GM18517 (cell line): ENCODE data around the gene ID3.

ENCODE experiments used
- ATAC-seq: cut with Tn5 transposase; IDR thresholded peaks from one replicate; pipeline ENCODE4 v1.9.1; 2021; ENCODE audit warnings: mild to moderate bottlenecking, moderate library complexity; ENCODE audit not compliant: unreplicated experiment

Gene ID3

GRCh38 chr1:23528250-23528978 lies 30.9 kb downstream of the ID3 start:
- ATAC-seq, result peak; percentile 49

GRCh38 chr1:23527900-23528249 lies 31.4 kb downstream of the ID3 start:
- no peak for ATAC-seq

- ATAC-seq, result no peak
These were observed 31.9 kb downstream of the ID3 start for GRCh38 chr1:23527366-23527765.

DNA sequence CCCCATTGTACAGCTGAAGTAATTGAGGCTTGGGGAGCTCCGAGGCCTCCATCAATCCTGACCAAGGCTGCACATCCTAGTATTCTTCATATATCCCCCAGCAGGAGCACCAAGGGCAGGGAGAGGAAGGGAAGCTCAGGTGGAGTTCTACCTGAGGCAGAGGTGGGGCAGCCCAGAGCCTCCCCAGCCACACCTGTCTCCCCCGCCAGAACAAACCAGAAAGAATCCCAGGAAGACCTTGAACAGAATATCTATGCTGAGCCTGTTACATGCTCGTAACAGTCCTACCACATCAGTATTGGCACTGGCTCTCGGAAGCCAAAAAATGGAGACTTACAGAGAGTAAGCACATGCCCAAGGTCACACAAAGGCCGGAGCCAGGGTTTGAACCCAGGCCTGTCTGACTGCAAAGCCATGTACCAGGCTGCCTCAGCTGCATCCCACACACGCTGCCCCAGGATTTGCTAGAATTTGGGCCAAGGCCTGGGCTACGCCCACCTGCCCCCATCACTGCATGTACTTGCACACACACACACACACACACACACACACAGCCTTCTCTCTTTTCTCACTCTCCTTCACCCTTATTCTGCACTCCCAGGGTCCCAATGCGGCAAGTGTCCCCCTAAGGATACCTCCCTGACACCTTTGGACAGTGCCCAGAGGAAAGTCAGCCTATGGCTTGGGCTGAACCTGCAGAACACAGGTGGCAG lies 32.8 kb downstream of the ID3 start:
- ATAC-seq, result no peak

DNA sequence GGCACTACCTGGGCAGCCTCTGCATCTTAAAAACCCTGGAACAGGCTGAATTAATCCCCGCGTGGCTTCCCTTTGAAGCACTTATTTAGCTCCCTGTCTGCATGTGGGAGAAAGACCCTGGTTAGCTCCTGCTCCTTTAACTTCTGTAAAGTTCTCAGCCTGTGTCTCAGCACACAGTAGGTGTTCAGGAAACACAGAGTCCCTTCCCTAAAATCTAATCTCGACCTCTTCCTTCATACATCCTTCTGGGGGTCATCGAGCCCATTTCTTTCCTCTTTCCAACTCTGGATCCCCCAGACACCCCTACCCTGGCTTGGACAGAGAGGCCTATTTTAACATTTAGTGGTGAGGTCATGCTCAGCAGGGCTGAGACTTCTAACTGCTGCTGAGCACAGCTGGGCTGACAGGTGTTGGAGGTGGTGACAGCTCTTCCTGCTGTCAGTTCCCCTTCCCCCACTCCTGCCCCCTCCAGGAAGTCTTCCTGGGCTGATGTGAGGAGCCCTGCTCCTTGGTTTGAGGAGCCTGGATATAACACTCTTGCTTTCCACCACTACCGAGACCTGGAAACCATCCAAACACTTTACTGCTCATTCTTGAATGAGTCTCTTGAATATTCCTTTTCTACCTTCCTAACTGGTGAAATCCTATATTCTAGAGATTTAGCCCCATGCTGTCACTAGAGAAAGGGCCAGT lies 33.6 kb downstream of the ID3 start:
- ATAC-seq, result no peak

- no peak for ATAC-seq
These were observed 34.4 kb downstream of the ID3 start for GRCh38 chr1:23524716-23525401.

- ATAC-seq, result no peak
These were observed 35.1 kb downstream of the ID3 start for GRCh38 chr1:23524163-23524562.

DNA sequence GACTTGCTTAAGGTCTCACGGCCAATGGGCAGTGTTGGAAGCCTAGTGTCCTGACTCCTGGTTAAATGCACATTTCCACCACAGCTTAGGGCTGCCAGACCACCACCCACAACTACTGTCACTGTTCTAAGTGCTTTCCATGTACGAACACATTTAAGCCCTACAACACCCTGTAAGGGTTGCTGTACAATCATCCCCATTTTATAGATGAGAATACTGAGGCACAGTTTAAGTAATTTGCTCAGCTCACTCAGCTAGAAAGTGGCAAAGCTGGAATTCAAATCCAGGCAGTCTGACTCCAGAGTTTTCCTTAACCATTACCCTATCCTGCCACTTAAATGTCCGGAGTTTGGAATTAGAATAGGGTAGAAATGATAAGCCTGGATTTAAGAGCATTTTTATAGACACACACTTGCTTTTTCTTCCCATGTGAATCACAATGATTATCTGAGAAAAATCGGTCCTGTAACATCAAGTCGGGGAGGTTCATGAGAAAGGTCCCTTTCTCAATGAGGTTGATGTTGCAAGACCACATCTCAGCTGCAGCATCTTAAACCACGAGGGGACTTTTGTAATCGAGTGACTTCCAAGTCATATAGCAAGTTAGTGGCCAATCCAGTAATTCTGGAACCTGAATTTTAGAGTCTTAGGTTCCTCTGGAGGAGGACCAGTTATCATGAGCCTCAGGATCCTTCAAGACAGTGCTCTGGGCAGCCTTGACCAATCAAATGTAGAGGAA lies 36.9 kb downstream of the ID3 start:
- ATAC-seq, result no peak

DNA sequence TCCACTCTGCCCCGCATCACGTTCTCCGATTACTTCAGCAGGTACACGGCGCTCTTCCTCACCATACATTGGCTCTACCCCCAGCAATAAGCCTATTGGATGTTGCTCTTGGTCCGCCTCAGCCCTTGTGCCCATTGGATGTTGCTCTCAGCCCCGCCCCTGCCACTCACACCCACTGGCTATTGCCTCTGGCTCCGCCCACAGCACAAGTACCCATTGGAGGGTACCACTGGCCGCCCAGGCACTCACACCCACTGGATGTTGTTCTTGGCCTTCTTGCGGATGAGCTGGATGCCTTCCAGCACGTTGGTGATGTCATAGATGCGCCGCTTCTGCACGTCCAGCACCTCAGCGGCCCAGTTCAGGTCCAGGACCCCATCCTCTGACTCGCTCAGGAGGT lies 37.7 kb downstream of the ID3 start:
- ATAC-seq, result no peak

DNA sequence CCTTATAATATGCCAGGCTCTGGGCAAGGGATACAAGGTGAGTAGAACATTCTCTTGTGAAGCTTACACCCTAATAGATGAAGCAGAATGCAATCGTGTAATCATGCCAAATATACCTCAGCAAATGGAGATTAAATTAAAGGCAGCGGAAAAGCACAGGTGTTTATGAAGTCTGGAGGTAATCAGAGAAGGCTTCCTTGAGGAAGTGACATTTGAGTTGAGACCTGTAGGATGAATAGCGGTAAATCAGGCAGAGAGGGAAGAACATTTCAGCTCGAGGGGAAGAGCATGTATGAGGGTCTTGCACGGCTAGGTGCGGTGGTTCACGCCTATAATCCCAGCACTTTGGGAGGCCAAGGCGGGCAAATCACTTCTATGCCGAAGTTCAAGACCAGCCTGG lies 41.7 kb downstream of the ID3 start:
- no peak for ATAC-seq

DNA sequence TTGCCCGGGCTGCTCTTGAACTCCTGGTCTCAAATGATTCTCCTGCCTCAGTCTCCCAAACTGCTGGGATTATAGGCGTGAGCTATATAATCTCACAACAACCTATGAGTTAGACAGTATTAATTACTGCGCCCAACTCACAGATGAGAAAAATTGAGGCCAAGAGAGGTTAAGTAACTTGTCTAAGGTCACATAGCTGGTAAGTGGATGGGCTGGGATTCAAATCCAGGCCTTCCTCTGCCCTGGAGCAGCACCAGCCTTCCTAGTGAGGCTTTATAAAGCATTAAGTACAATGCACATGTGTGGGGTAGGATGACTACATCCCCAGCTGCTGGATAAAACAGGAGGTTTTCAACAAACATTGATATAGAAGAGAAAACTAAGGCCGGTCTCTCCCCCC lies 43.4 kb downstream of the ID3 start:
- ATAC-seq, result no peak

- ATAC-seq, result no peak
These were observed 45.1 kb downstream of the ID3 start for GRCh38 chr1:23514111-23514679.

- no peak for ATAC-seq
These were observed 49.4 kb downstream of the ID3 start for GRCh38 chr1:23509896-23510295.
